Stimulated activated naive CD8-positive, alpha-beta T cell treated with anti-CD3 and anti-CD28 coated beads, Interleukin-15, amount 100 ng/mL, for 72 hours (primary cell): ENCODE measurements around the gene ELMOD3.
"Not testable (repeated sequence)": the region's sequence is repeated elsewhere in the genome, so short reads cannot be mapped to it uniquely, and the experiment has no call there.

Experiments used
- ATAC-seq: fragments of 150-1000 bp; cut with Tn5 transposase; 2 replicates; pipeline ENCODE4 v1.10.0; 2021; ENCODE audit warnings: mild to moderate bottlenecking, moderate library complexity
- DNase-seq, 2 donors: peaks; one replicate each; pipeline ENCODE4 v3.0.0; 2021 to 2022
- H3K27ac Mint-ChIP-seq, 2 donors: one replicate each; pipeline ENCODE4 v1.8.0; 2022; ENCODE audit warnings: mild to moderate bottlenecking in 2 of 2, mixed read lengths in 2 of 2, moderate library complexity in 2 of 2
- H3K27me3 Mint-ChIP-seq: one replicate; pipeline ENCODE4 v1.8.0; 2022; ENCODE audit warnings: mixed read lengths
- H3K4me1 Mint-ChIP-seq: one replicate; pipeline ENCODE4 v1.8.0; 2022; ENCODE audit warnings: mild to moderate bottlenecking, mixed read lengths
- H3K4me3 Mint-ChIP-seq, 2 donors: one replicate each; pipeline ENCODE4 v1.8.0; 2022; ENCODE audit warnings: mild to moderate bottlenecking in 2 of 2, mixed read lengths in 2 of 2, moderate library complexity in 1 of 2
- H3K9me3 Mint-ChIP-seq, 2 donors: one replicate each; pipeline ENCODE4 v1.8.0; 2022; ENCODE audit warnings: mixed read lengths in 2 of 2

ELMOD3 gene

DNA sequence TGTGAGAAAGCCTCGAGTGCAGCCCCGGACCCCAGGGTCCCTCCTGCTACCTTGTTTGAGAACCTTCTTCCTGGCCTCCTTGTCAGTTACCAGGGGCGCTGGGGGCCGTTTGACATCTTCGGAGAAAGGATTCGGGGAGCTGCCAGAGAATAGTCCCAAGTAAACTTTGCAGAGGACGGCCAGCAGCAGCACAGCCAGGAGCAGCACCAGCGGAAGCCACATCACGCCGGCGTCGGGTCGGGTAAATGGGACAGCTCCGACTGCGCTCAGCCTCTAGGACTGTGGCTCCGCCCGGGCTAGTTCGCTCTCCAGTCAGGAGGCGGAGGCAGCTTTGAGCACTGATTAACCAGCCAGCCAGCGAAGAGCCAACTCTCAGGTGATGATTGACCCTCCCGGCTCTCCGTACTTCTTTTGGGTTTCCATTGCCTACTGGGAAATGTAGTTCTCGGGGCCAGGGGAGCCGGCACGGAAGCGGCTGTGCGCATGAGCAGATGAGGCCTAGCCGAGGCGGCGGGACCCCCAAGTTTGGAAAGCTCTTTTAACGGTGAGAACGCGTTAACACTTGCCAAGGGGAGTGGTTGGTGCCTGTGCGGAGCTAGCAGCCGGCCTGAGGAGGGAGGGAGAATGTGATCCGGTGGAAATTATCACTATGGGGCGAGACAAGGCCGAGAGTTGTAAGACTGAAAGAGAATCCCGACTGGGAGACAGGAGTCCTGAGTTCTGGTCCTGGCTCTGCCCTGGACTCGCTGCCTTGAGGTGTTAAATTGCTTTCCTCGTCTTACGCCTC lies at the start of gene ELMOD3, which contains the start of gene RETSAT:
Gene ELMOD3, plus strand, starts transcription at position 484 of the 787 bp plus-strand sequence. CDS start 2,430 bp downstream, outside the sequence.
Gene RETSAT, minus strand, starts transcription at position 243 of the 787 bp plus-strand sequence. Its CDS starts 21 bp downstream, at position 222.
- peak within 1 kb of the TSS; percentile 96 to 99 for H3K4me3 Mint-ChIP-seq
- H3K27me3 Mint-ChIP-seq, result no peaks in the 10 kb centered on the region
- peak; percentile 99 for ATAC-seq
- H3K9me3 Mint-ChIP-seq, result no peaks in the 10 kb centered on the region
- H3K4me1 Mint-ChIP-seq, result peaks cover 45% of the 10 kb centered on the region
- peak within 1 kb of the TSS; percentile 99 for H3K27ac Mint-ChIP-seq
- DNase-seq, result peak; percentile 96 to 98

DNA sequence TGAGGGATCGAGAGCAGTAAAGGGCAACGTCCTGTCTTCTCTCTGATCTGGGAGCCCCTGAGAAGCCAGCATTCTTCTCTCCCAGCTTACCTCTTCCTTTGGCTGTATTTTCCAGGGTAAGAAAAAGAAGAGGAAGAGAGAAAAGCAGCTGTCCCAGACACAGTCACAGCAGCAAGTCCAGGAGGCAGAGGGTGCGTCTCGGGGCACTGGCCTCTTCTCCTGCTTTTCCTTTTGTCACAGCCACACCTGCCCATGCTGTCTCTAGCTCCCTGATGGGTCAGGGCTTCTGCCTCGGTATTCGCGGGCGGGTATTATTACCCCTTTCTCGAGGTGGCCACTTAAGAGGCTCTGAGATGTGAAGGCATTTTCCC lies 47.1 kb upstream of the ELMOD3 start:
- ATAC-seq (no peak), DNase-seq (no peak)
- Mint-ChIP-seq H3K4me3 (peak overlapping the region; percentile 60 to 81), H3K9me3 (no peaks in the 10 kb centered on the region), H3K27ac (peak overlapping the region; percentile 91 to 97), H3K4me1 (peaks cover 49% of the 10 kb centered on the region), H3K27me3 (no peaks in the 10 kb centered on the region)

DNA sequence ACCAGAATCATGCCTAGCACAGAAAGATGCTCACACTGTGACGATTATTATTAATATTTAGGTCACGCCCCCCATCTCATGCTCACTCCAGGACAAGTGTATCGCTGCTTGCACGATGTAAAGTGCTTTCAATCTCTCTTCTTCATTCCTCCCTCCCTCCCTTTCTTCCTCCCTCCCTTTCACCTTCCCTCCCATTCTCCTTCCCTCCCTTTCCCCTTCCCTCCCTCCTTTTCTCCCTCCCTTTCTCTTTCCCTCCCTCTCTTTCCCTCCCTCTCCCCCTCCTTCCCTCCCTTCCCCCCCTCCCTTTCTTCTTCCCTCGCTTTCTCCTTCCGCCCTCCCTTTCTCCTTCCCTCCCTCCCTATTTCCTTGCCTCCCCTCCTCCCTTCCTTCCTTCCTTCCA lies 46.4 kb upstream of the ELMOD3 start:
- DNase-seq (no peak), ATAC-seq (no peak)
- Mint-ChIP-seq H3K4me1 (peaks cover 49% of the 10 kb centered on the region), H3K27ac (no peak overlapping the region), H3K9me3 (no peaks in the 10 kb centered on the region), H3K27me3 (no peaks in the 10 kb centered on the region), H3K4me3 (peak overlapping the region in 1 of 2 donors; percentile 88)

DNA sequence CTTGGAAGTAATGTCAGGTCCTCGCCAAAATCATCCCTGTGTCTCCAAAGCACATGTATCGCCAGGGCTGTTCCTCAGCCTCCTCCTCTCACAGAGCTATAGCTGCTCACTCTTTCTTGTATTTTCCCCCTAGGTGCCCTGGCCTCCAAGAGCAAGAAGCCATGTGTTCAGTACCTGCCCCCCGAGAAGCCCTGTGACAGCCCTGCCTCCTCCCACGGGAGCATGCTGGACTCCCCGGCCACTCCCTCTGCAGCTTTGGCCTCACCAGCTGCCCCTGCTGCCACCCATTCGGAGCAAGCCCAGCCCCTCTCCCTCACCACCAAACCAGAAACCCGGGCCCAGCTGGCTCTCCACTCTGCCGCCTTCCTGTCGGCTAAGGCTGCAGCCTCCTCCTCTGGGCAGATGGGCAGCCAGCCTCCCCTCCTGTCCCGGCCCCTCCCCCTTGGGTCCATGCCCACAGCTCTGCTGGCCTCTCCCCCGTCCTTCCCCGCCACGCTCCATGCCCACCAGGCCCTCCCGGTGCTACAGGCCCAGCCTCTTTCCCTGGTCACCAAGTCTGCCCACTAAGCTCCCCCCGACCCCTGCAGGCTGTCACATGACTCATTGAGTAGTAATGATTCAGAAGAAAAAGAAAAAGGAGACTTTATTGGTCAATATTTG lies 45.5 kb upstream of the ELMOD3 start:
- H3K4me1 Mint-ChIP-seq, result peaks cover 55% of the 10 kb centered on the region
- ATAC-seq, result peak; percentile 51
- peak overlapping the region; percentile 71 to 88 for H3K4me3 Mint-ChIP-seq
- no peaks in the 10 kb centered on the region for H3K9me3 Mint-ChIP-seq
- no peak for DNase-seq
- peak overlapping the region; percentile 51 to 86 for H3K27ac Mint-ChIP-seq
- H3K27me3 Mint-ChIP-seq, result no peaks in the 10 kb centered on the region

DNA sequence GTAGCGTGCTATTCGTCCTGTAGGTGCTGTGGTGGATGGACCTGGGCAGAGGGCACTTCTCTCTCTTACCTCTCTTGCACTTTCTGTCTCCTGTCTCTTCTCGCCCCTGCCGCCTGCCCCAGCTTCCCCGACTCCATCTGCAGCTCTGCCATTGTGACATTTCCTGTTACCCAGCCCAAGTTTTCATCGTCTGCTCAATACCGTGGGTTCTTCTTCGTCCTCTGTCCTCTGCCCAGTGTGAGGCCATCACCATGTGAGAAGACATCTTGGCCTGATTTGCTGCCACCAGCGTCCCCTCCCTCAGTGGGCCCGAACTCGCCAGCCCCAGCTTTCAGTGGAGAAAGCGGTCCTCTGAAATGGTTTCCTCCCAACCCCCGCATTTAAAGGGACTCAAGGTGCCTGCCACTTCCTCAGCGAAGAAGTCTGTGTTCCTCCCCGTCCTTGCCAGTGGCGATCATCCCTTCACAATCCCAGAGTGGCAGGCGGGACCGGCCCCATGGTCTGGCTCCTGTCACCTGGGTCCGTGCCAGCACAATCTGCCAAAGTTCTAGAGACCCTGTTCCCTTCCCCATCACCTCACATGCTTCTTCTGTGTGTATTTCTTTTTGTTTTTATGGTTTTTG lies 44.8 kb upstream of the ELMOD3 start:
- Mint-ChIP-seq H3K4me3 (peak overlapping the region; percentile 71 to 88), H3K4me1 (peaks cover 56% of the 10 kb centered on the region), H3K27me3 (no peaks in the 10 kb centered on the region), H3K27ac (peak overlapping the region; percentile 30 to 86), H3K9me3 (no peaks in the 10 kb centered on the region)
- ATAC-seq (peak; percentile 19), DNase-seq (no peak)

DNA sequence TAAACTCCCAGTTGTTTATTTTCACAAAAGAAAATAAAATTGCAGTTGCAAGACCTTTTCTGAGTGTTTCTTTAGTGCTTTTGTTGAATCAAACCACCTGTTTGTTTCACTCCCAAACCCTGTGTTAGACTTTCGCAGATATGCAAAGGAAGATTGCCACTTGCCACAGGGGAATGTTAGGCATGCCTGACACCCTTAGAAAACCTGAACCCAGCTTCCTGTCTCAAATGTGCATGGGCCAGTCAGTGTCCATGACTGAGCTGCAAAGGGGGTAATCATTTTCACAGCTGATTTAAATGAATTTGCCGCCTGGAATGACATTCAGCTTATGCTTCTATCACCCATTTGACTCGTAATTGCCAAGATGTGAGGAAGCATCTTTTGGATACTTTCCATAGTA lies 44.2 kb upstream of the ELMOD3 start:
- no peaks in the 10 kb centered on the region for H3K27me3 Mint-ChIP-seq
- DNase-seq (no peak), ATAC-seq (no peak)
- peaks cover 58% of the 10 kb centered on the region for H3K4me1 Mint-ChIP-seq
- no peaks in the 10 kb centered on the region for H3K9me3 Mint-ChIP-seq
- H3K27ac Mint-ChIP-seq, result peak overlapping the region in 1 of 2 donors; percentile 86
- peak overlapping the region; percentile 71 to 88 for H3K4me3 Mint-ChIP-seq

DNA sequence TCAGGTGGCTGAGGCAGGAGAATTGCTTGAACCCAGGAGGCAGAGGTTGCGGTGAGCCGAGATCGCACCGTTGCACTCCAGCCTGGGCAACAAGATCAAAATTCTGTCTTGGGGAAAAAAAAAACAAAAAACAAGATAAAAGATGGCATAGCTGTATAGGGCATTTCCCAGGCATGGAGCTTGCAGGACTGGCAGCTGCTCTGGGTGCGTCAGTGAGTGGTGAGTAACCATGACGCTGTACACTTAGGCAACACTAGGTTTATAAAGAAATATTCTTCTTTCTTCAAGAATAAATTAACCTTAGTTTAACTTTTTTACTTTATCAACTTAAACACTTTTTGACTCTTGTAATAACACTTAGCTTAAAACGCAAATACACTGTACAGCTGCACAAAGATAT lies 42.2 kb upstream of the ELMOD3 start:
- peak overlapping the region in 1 of 2 donors; percentile 8 for H3K27ac Mint-ChIP-seq
- ATAC-seq (no peak), DNase-seq (no peak)
- peaks cover 47% of the 10 kb centered on the region for H3K4me1 Mint-ChIP-seq
- no peak overlapping the region for H3K4me3 Mint-ChIP-seq
- H3K9me3 Mint-ChIP-seq, result no peaks in the 10 kb centered on the region
- no peaks in the 10 kb centered on the region for H3K27me3 Mint-ChIP-seq

DNA sequence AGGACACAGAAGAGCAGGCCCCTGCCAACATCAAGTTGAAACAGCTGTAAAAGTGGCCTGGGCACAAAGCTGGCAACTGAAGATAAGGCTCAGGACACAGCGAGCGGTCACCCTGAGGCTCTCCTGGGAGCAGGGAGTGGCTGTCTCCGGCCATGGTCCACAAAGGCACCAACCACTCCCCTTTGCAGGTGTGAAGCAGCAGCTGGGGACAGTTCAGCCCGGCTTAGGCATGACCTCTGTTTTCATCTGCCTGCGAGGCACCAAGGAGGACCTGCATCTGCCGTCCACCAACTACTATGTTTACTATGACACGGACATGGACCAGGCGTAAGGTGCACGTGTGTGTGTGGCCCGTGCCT lies 39.7 kb upstream of the ELMOD3 start:
- Mint-ChIP-seq H3K4me1 (peaks cover 46% of the 10 kb centered on the region), H3K4me3 (no peak overlapping the region), H3K27me3 (no peaks in the 10 kb centered on the region), H3K9me3 (no peaks in the 10 kb centered on the region), H3K27ac (peak overlapping the region in 1 of 2 donors; percentile 41)
- DNase-seq (no peak), ATAC-seq (no peak)

DNA sequence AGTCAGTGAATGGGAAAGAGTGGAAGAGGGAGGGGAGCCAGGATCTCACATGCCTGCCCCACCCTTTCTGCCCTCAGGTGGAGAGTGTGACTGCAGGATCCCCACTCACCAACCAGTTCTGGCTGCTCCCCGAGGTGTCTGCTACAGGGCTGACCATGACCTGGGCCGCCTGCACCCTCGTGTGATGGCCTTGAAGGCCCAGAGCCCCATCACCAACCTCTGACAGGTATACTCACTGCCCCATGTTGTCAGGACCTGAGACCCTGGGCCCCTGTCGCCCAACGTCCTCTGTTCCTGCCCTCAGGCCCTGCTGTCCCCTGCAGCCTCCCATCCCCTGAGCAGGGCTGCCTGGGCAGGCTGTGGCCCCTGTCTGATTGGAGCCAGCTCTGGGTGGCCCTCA lies 38.6 kb upstream of the ELMOD3 start:
- not testable (repeated sequence) for ATAC-seq, H3K4me3 Mint-ChIP-seq
- H3K4me1 Mint-ChIP-seq, result peaks cover 49% of the 10 kb centered on the region

DNA sequence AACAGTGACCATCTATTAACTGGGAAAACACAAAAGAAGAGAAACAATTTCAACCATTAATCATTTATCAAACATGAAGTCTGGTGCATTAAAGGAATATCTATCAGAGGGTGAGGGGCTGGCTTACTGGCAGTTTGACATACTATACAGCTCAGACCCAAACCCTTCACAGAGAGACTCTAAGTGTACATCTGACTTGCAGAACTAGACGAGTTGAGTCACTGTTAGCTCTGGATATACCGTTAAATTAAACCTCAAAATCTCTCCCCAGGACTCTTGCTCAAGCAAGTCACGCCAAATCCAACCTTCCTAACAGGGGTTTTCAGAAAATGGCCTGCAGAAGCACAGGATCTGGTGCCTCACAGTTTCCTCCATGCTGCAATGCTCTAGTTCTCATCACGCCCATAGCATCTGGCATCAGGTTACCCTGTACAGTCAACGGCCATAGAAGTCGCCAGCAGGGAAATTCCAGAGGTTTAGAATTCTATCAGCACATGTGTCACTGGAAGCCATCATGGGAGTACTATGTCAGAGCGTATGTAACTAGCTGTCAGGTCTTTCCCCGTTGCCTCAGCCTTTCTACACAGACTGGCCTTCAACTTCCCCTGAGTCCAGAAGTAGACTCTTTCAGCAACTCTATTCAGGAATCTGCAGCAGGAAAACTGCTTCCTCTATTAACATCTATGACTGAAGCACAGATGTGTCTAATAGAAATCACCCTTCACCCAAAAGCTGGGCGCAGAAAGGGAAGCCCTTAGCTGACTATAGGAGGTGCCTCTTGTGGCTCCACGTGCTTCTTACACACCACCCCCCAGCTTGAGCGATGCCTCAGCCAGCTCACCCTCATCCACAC lies 36.1 kb upstream of the ELMOD3 start:
- DNase-seq (peak in 1 of 2 donors; percentile 66), ATAC-seq (peak; percentile 94)
- Mint-ChIP-seq H3K4me1 (peaks cover 72% of the 10 kb centered on the region), H3K27me3 (no peaks in the 10 kb centered on the region), H3K9me3 (no peaks in the 10 kb centered on the region), H3K27ac (peak overlapping the region; percentile 44 to 87), H3K4me3 (peak overlapping the region; percentile 47 to 63)

More for the DNA sequence above, 38.6 kb upstream of the ELMOD3 start:
- not testable (repeated sequence) for H3K27me3 Mint-ChIP-seq, H3K9me3 Mint-ChIP-seq, DNase-seq
- peak overlapping the region in 1 of 2 donors; percentile 87 for H3K27ac Mint-ChIP-seq

DNA sequence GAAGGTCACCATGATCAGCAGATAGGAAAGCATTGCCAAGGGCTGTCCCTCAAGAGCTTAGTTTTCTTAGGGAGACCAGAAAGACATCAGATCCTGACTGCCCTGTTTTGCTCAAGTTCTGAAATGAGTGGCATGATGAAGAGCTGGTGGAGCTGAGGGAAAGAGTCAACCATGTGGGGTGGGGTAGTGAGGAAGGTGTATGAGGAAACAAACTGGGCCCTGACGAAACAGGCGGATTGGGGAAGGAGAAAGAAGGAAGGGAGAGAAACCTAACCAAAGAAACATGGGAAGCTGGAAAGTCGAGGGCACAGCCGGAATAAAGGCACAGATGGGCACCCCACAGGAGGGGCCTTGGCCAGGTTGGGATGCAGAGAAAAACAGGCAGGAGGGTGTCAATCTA lies 34.8 kb upstream of the ELMOD3 start:
- peak overlapping the region; percentile 47 to 63 for H3K4me3 Mint-ChIP-seq
- H3K27me3 Mint-ChIP-seq, result no peaks in the 10 kb centered on the region
- ATAC-seq (no peak), DNase-seq (no peak)
- peaks cover 75% of the 10 kb centered on the region for H3K4me1 Mint-ChIP-seq
- H3K9me3 Mint-ChIP-seq, result no peaks in the 10 kb centered on the region
- H3K27ac Mint-ChIP-seq, result peak overlapping the region; percentile 10 to 55

DNA sequence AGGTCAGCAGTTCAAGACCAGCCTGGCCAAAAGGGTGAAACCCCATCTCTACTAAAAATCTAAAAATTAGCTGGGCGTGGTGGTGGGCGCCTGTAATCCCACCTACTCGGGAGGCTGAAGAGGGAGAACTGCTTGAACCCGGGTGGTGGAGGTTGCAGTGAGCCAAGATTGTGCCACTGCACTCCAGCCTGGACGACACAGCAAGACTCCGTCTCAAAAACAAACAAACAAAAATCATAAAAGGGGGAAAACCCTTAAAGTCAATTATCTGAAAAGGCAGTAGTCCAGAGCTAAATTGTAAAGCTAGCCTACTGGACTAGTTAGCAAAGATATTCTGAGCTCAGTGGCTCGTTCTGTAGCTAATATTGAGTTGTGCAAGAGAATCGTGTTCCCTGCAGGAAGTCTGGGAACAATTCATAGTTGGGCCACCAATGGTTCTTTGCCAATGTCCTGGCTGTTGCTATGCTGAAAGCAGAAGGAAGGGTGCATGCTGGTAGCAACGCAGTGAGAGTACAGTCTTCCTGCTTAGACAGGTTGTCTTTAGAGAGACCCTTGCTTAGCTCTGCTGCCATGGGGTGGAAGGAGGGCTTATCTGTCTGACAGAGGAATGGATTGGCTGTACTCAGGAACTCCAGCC lies 31.1 kb upstream of the ELMOD3 start:
- ATAC-seq (no peak), DNase-seq (no peak)
- Mint-ChIP-seq H3K27ac (peak overlapping the region in 1 of 2 donors; percentile 61), H3K4me3 (peak overlapping the region; percentile 95 to 97), H3K4me1 (peaks cover 69% of the 10 kb centered on the region), H3K27me3 (no peaks in the 10 kb centered on the region), H3K9me3 (no peaks in the 10 kb centered on the region)

DNA sequence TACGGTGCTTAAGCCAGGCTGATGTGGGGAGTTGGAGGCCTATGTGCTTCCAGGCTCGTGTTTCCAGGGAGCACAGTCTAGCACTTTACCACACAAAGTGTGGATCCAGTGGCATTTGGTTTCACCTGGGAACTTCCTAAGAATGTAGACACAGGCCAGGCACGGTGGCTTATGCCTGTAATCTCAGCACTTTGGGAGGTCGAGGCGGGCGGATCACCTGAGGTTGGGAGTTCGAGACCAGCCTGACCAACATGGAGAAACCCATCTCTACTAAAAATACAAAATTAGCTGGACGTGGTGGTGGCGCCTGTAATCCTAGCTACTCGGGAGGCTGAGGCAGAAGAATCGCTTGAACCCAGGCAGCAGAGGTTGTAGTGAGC lies 30.6 kb upstream of the ELMOD3 start:
- not testable (repeated sequence) for ATAC-seq, DNase-seq, H3K27me3 Mint-ChIP-seq, H3K9me3 Mint-ChIP-seq
- peaks cover 69% of the 10 kb centered on the region for H3K4me1 Mint-ChIP-seq
- H3K27ac Mint-ChIP-seq, result peak overlapping the region in 1 of 2 donors; percentile 61
- peak overlapping the region; percentile 95 to 97 for H3K4me3 Mint-ChIP-seq

DNA sequence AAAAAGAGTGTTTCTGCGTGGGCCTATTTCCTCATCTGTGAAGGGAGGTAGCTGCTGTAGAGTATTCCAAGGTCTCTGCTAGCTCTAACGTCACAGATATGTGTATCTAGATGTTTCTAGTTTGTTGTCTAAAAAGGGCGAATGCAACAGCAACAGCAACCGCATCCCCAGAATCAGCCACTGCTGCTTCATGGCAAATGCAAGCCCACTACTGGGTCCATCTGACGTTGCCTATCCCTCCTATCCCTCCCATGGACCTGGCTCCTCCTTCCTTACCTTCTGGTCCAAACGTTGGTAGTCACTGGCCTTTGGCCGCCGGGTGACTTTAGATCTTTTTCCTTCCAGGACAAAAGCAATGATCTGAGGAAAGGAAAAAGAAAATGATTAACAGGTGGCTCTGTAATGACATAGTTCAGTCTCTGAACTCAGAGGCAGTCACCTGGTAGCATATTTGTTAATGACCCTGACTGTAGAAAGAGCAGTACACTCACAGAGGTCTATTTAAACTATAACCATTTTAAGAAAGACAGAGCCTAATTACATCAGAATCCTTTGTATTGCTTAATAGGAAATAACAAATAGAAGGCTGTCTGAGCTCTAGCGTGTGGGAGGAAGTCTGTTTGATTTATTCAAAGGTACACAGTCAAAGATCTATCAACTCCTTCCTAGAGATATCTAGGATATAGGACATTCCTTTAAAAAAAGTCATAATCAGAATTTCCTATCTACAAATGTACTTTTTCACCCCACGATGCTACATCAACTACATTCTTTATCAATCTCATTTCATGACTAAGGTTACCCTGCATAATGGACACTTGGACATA lies 29.7 kb upstream of the ELMOD3 start:
- DNase-seq (no peak), ATAC-seq (no peak)
- peak overlapping the region; percentile 95 to 97 for H3K4me3 Mint-ChIP-seq
- H3K4me1 Mint-ChIP-seq, result peaks cover 66% of the 10 kb centered on the region
- peak overlapping the region; percentile 84 to 100 for H3K27ac Mint-ChIP-seq
- no peaks in the 10 kb centered on the region for H3K9me3 Mint-ChIP-seq
- no peaks in the 10 kb centered on the region for H3K27me3 Mint-ChIP-seq
